Cardiac fibroblast (primary cell): ENCODE measurements around the gene CASP9.
"Not testable (repeated sequence)": the region's sequence is repeated elsewhere in the genome, so short reads cannot be mapped to it uniquely, and the experiment has no call there.

Experiments
- DNase-seq, 2 donors: peaks; one replicate each; pipeline versions ENCODE4 v3.0.0 to v3.0.0-alpha.2; 2010; ENCODE audit warnings: low read depth in 2 of 2
- H3K4me3 ChIP-seq, 2 donors: replicated peaks in 1 of 2; 1 replicate in 1 of 2; 2 replicates in 1 of 2; pipeline ENCODE4 v1.5.1; 2011; ENCODE audit warnings: low read depth in 2 of 2, low read length in 2 of 2, mild to moderate bottlenecking in 2 of 2, moderate library complexity in 1 of 2
- CTCF ChIP-seq: IDR thresholded peaks from one replicate; pipeline ENCODE4 v1.5.1; 2011; ENCODE audit warnings: low read depth, mild to moderate bottlenecking, low read length, inconsistent platforms

The CASP9 gene

GRCh38 chr1:15489052-15489736, 34.8 kb downstream of the CASP9 start:
- no peak for TF ChIP-seq CTCF
- DNase-seq: no peak
- H3K4me3 ChIP-seq: no peak overlapping the region

- TF ChIP-seq CTCF: no peak
- DNase-seq: no peak
- no peak overlapping the region for H3K4me3 ChIP-seq
Measured at GRCh38 chr1:15488371-15488770, 35.6 kb downstream of the CASP9 start.

GRCh38 chr1:15486844-15487610, 37.0 kb downstream of the CASP9 start:
- DNase-seq, H3K4me3 ChIP-seq: not testable (repeated sequence)

- no peak for DNase-seq
- H3K4me3 ChIP-seq: no peak overlapping the region
- TF ChIP-seq CTCF: no peak
Measured at GRCh38 chr1:15485636-15486035, 38.4 kb downstream of the CASP9 start.

- H3K4me3 ChIP-seq, DNase-seq: not testable (repeated sequence)
Measured at GRCh38 chr1:15484443-15484842, 39.6 kb downstream of the CASP9 start.

- no peak overlapping the region for H3K4me3 ChIP-seq
- DNase-seq: no peak
- no peak for TF ChIP-seq CTCF
Measured at GRCh38 chr1:15483971-15484370, 40.0 kb downstream of the CASP9 start.

GRCh38 chr1:15482983-15483543, 41.0 kb downstream of the CASP9 start:
- DNase-seq, H3K4me3 ChIP-seq: not testable (repeated sequence)

GRCh38 chr1:15482455-15482854, 41.6 kb downstream of the CASP9 start:
- H3K4me3 ChIP-seq, DNase-seq: not testable (repeated sequence)
